Left hindlimb (tissue), 1 donor: ENCODE measurements around the gene PSMB5.
A peak's percentile ranks its signal among the peaks of the same experiment; 100 is the strongest.
"Not testable (repeated sequence)": the region's sequence is repeated elsewhere in the genome, so short reads cannot be mapped to it uniquely, and the experiment has no call there.

Experiments used
- DNase-seq: peaks from one replicate; pipeline ENCODE4 v3.0.0-alpha.2; 2018

PSMB5 gene

GRCh38 chr14:23013054-23013748 lies 21.5 kb downstream of the PSMB5 start:
- no peak for DNase-seq

DNA sequence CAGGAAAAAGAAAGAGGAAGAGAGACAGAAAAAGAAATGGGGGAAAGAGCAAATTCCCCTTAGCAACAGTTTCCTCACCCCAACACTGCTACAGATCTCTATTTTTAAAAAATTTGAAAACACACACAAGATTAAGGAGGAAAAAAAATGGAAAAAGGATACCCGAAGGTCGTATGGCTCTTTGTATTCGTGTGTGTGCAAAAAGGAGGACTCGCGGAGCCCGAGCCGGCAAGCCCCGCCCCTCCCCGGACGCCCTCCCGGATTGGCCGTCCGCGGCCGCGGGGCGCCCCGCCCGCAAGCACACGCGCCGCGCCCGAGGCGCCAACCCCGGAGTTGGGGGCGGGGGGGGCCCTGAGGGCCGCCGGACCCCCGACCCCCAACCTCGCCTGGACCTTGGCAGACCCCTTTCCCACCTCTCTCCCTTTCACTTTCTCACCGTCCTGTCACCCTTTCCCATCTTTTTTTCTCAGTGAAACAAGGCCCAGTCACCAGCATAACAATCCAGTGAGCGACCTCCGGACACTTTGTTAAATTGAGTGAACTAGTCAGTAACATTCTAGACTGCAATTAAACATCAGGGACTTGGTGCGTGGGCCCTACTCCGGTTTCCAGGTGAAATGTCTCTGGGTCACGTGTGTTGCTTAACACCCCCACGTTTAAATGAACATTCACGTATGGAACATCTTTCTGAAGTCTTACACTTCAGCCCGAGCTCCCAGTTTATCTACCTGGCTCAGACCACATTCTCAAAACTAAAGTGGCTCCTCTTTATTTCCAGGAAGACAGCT lies 24.6 kb downstream of the PSMB5 start, which contains the start of gene C14orf93:
Gene C14orf93, minus strand, starts transcription at position 205 of the 788 bp plus-strand sequence. CDS start 11,120 bp downstream, outside the sequence.
- peak; percentile 86 for DNase-seq

GRCh38 chr14:23009483-23009938 lies 25.2 kb downstream of the PSMB5 start:
- no peak for DNase-seq

GRCh38 chr14:23008831-23009230 lies 25.9 kb downstream of the PSMB5 start:
- DNase-seq, result no peak

GRCh38 chr14:23006544-23007419 lies 27.9 kb downstream of the PSMB5 start:
- DNase-seq, result peak; percentile 97

GRCh38 chr14:23006188-23006534 lies 28.5 kb downstream of the PSMB5 start:
- no peak for DNase-seq

DNA sequence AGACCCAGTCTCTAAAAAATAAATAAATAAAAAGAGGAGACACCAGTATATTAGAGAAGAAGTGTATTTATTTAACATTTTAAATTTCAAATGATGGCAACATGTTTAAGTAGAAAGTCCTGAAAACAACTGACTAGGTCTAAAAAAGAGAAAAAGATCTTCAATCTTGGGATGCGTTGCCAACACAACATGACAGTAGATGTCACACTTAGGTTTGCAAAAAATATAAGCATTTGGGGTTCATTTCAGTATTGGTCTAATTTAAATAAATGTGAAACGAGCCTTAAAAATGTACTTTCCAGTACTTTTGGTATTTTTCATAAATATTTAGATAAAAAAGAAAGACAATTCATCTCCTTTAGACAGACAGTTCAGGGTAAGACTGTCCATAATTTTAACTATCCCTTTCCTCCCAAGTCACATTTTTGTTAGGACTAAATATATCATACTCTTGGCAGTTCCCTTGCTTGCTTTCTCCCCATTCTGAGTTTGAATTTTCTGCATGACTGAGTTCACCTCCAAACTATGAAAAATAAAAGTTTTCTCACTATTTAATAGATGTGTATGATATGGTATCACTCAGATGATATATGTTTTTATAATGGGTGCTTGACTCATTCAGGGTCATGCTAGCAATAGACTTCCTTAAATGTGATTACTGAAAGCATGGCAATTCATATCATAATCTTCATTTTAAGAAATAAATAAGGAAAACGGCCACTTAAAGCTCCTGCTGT lies 29.1 kb downstream of the PSMB5 start:
- no peak for DNase-seq

DNA sequence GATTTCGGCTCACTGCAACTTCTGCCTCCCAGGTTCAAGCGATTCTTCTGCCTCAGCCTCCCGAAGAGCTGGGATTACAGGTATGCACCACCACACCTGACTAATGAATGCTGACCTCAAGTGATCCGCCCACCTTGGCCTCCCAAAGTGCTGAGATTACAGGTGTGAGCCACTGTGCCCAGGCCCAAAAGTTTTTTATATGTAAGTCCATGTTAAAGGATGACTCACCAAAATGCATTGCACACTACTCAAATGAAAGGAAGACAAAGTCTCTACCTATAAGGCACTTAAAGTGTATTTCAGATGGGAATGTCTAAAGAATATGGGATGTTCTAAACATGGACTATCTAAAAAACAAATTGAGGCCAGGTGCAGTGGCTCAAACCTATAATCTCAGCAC lies 30.4 kb downstream of the PSMB5 start:
- not testable (repeated sequence) for DNase-seq

DNA sequence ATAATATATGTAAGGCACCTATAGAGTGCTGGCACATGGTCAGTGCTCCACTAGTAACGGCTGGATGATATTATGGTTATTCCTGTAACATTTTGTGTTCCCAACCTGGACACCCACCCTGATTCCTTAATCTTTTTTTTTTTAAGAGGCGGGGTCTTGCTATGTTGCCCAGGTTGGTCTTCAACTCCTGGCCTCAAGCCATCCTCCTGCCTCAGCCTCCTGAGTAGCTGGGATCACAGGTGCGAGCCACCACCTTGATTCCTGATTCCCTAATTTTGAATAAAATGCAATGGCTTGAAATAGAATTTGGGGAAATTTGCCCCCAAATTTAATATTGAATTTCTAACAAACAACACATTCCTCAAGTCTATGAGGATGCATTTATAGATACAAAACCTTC lies 32.1 kb downstream of the PSMB5 start:
- no peak for DNase-seq

GRCh38 chr14:23000860-23001259 lies 33.8 kb downstream of the PSMB5 start:
- no peak for DNase-seq

DNA sequence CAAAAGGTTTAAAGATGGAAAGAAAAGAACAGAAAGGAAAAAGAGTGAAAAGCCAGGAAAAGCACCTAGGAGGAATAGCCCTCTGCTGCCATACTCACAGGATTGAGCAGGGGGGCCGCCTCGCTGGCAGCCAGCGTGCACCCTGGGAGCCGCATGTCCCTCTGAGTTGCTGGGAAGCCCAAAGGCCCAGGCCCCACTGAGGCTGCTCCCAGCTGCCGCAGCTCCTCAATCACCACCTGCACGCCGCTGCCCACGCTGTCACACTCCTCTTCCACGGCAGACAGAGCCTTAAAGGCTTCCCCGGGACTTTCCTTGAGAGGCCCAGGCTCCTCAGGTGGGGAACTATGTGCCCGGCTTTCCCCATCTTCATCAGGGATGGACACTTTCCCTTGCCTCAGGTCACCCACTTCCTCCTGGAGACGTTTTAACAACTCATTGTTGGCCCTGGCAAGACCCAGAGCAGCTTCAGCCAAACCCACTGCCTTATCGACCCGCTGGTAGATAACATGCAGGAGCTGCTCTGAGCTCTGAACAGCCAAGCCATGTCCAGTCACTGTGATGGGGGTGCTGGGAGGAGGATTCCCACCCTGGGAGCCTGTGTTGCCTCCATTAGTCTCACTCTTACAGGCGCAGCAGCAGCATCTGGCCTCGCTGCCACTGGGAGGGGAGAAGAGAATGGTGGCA lies 36.2 kb downstream of the PSMB5 start:
- no peak for DNase-seq

DNA sequence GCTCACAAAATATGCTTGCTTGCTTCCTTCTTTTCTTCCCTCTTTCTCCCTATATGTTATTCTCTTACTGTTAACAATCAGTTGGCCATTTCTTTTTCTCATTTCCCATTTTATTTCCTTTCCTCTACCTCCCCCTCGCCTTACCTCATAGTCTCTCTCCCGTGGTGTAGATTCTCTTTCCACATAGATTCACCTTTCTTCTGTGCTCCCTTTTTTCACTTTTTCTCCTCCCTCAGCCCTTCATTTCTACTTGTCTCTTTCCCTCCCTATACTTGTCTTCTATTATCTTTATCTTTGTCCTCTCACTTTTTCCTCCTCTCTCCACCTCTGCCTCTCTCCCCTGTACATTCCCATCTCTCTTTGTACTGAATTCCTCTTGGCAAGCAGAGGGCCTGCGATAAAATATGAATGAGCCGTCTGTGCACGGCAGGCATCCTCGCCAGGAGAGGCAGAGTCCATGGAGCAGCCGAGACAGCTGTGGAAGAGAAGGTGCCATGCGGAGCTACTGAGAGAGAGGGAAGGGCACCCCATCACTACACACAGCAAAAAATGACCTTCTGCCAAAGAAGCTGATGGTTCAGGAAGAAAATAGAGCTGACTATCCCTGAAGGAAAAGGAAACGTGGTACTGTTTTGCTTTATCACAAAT lies 36.9 kb downstream of the PSMB5 start:
- DNase-seq, result no peak

DNA sequence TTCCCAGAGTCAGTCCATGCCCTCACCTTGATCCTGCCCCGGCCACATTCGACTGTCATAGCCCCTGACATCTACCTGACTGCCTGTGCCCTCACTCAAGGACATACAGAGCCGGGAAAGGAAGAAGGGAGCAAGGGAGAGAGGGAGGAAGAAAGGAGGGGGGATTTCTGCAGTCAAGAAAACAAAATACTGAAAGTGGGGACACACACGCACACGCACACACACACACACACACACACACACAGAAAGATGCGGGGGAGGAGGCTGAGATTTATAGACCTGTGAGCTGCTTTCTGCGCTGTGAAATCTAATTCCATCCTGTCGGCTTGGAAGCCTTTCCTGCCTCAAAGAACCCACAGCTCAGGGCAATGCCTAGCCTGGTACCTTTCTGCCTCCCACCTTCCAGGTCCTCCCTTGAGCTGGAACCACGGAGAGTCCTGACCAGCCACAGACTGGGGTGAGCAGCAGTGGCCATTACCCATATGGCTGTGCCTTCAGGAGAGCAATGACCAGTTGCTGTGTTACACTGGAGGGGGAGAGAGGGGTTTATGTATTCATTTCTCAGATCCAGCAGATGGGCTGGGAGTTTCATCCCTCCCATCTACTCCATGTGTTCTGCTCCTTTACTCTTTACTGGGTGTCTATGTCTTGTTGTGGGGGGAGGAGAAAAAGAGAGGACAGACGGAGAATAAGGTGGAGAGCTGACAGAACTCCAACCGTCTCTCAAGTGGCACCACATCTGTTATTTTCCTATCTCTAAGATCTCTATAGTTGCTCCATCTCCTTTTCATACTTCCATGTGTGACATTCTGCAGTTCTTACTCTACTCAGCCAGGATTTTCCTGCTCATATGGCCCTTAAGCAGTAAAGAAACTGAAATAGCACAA lies 37.7 kb downstream of the PSMB5 start:
- no peak for DNase-seq

DNA sequence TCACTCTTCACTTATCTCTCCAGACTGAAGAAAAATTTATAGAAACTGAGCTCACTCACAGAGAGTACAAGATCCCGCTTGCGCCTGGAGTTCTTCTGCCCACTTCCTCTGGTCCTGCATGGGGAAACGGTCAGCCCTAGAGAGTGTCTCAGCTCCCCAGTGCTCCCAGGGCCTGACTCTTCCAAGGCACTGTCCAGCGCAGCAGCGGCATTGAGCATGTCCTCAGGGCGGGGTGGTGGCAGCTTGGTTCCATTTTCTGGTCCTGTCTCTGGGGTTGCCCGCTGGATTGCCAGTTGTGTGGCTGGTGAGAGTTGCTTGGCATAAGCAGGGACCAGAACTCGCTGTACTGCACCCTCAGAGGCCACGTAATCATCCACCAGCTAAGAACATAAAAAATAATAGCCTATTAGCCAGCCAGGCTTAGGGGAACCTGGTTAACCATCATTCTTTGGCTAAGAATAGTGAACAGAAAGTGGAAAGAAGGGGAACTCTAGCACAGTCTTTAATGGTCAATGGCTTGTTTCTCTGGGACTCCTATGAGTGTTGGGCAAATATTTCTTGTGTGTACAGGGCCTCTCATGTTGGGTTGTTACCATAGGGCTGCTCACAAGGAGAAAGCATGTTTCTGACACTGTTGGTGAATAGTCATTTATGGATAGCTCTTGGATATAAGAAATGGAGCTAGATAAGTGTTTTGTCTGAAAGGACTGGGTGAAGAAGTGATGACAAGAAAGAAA lies 38.6 kb downstream of the PSMB5 start:
- DNase-seq, result no peak

DNA sequence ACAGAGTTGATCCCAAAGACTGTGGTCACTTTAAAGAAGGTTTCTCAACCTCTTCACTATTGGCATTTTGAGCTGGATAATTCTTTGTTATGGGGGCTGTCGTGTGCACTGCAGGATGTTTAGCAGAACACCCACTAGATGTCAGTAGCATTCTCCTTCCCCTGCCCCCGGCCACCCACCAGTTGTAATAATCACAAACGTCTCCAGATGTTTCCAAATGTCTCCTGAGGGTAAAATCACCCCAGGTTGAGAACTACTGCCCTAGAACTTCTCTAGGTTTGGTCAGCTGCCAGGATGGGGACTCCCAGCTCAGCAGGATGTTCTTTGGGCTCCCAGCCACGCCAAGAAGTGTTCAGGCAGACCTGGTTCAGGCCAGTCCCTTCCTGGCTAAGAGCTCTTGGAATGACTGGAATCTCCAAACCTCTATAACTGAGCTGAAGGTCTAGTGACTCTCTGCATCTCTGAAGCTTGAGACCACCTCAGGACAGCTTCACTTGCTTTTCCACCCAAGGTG lies 39.9 kb downstream of the PSMB5 start:
- DNase-seq, result no peak

GRCh38 chr14:22993517-22993916 lies 41.2 kb downstream of the PSMB5 start:
- DNase-seq, result no peak

- DNase-seq, result no peak
Observed at GRCh38 chr14:22991852-22992251, 42.8 kb downstream of the PSMB5 start.

DNA sequence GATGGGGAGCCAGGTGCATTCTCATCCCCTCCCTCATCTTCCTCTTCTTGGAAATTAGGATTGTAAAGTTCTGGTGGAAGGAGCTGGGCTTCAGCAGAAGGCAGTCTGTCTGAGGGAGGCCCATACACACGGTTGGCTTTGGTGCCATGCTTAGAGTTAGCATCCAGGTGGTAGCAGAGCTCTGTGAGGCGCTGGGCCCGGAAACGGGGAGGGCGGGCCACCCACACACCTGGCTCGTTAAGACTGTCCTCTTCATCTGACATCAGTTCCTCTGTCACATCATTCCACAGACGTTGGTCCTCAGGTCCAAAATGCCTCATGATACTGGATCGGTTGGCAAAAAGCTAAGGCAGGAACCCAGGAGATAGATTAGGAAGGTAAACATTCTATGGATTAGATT lies 47.4 kb downstream of the PSMB5 start:
- DNase-seq, result no peak

DNA sequence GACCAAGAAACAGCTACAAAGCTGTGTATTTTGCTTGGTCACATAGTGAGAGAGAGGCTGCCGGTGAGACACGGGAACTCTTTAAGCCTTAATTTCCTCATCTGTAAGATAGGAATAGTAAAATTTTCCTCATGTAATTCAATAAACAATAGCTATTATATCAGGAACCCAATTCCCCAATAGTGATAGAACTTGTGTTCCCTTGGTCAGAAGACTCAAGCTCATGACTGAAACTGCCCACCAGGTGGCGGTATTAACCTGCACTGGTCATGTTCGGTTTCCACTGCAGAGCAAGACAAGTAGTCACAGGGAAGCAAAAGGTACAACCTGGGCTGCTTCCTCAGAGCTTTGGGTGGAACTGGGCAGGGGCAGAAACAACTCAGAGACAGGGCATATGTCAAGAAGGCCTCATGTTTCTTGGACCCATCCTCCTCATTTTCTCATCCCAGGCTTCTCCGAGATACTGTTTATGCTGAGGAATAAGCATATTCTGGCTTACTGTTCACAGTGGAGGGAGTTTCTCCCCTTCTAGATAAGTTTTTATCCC lies 48.1 kb downstream of the PSMB5 start:
- peak; percentile 88 for DNase-seq
